H9 (cell line): ENCODE measurements around the gene CEBPE. TPM values are rescaled to one million over a fixed set of nuclear protein-coding genes. Genes with fewer than 3 reads are reported as not detected.

Experiments
- DNase-seq: peaks from one replicate; pipeline ENCODE4 v3.0.0-alpha.2; 2017
- H2AFZ ChIP-seq: one replicate; pipeline ENCODE4 v1.6.1; 2013; ENCODE audit warnings: mild to moderate bottlenecking, low read length, control low read depth, moderate library complexity
- H2AK5ac ChIP-seq: 2 replicates; pipeline ENCODE4 v1.6.1; 2013; ENCODE audit warnings: low read length, control low read depth, mixed read lengths; ENCODE audit not compliant: insufficient read length
- H2BK120ac ChIP-seq: one replicate; pipeline ENCODE4 v1.6.1; 2013; ENCODE audit warnings: low read depth, mild to moderate bottlenecking, low read length, control low read depth, inconsistent platforms; ENCODE audit not compliant: poor library complexity, severe bottlenecking
- H2BK12ac ChIP-seq: 2 replicates; pipeline ENCODE4 v1.6.1; 2013; ENCODE audit warnings: low read length, control low read depth, mixed read lengths, low read depth; ENCODE audit not compliant: insufficient read length
- H2BK15ac ChIP-seq: 2 replicates; pipeline ENCODE4 v1.6.1; 2013; ENCODE audit warnings: low read depth, low read length, control low read depth
- H2BK20ac ChIP-seq: one replicate; pipeline ENCODE4 v1.6.1; 2013; ENCODE audit warnings: low read depth, mild to moderate bottlenecking, low read length, control low read depth, inconsistent platforms; ENCODE audit not compliant: poor library complexity, severe bottlenecking
- H2BK5ac ChIP-seq: 2 replicates; pipeline ENCODE4 v1.6.1; 2013; ENCODE audit warnings: low read length, control low read depth, mixed read lengths; ENCODE audit not compliant: insufficient read length
- H3K14ac ChIP-seq: 2 replicates; pipeline ENCODE4 v1.6.1; 2013; ENCODE audit warnings: low read length, control low read depth; ENCODE audit not compliant: insufficient read depth
- H3K18ac ChIP-seq: 2 replicates; pipeline ENCODE4 v1.6.1; 2013; ENCODE audit warnings: low read depth, mild to moderate bottlenecking, mixed read lengths, low read length, control low read depth; ENCODE audit not compliant: insufficient read length
- H3K23ac ChIP-seq: 2 replicates; pipeline ENCODE4 v1.6.1; 2013; ENCODE audit warnings: low read length, control low read depth, mixed read lengths, low read depth; ENCODE audit not compliant: insufficient read length
- H3K23me2 ChIP-seq: 2 replicates; pipeline ENCODE4 v1.6.1; 2013; ENCODE audit warnings: low read depth, mild to moderate bottlenecking, mixed read lengths, low read length, control low read depth; ENCODE audit not compliant: insufficient read length, poor library complexity, severe bottlenecking
- H3K27ac ChIP-seq: 2 replicates; pipeline ENCODE4 v1.5.1; 2013; ENCODE audit warnings: low read length, control low read depth, mixed read lengths, low read depth; ENCODE audit not compliant: insufficient read length
- H3K27me3 ChIP-seq: 2 replicates; pipeline ENCODE4 v1.6.1; 2013; ENCODE audit warnings: low read length, control low read depth, inconsistent platforms; ENCODE audit not compliant: insufficient read depth
- H3K4ac ChIP-seq: 2 replicates; pipeline ENCODE4 v1.6.1; 2013; ENCODE audit warnings: low read depth, mild to moderate bottlenecking, control low read depth, inconsistent platforms, low read length, moderate library complexity
- H3K4me1 ChIP-seq: 2 replicates; pipeline ENCODE4 v1.6.1; 2013; ENCODE audit warnings: low read length, control low read depth, inconsistent platforms; ENCODE audit not compliant: insufficient read depth
- H3K4me2 ChIP-seq: 2 replicates; pipeline ENCODE4 v1.6.1; 2013; ENCODE audit warnings: low read length, control low read depth, mixed read lengths; ENCODE audit not compliant: insufficient read length, insufficient read depth
- H3K56ac ChIP-seq: 2 replicates; pipeline ENCODE4 v1.6.1; 2013; ENCODE audit warnings: low read depth, mild to moderate bottlenecking, mixed read lengths, low read length, control low read depth; ENCODE audit not compliant: insufficient read length
- H3K79me1 ChIP-seq: 2 replicates; pipeline ENCODE4 v1.6.1; 2013; ENCODE audit warnings: low read depth, mild to moderate bottlenecking, moderate library complexity, low read length, control low read depth, inconsistent platforms; ENCODE audit not compliant: insufficient read depth, poor library complexity, severe bottlenecking
- H3K79me2 ChIP-seq: 2 replicates; pipeline ENCODE4 v1.6.1; 2013; ENCODE audit warnings: low read length, control low read depth, inconsistent platforms; ENCODE audit not compliant: insufficient read depth
- H3K9ac ChIP-seq: 2 replicates; pipeline ENCODE4 v1.6.1; 2013; ENCODE audit warnings: low read length, control low read depth, mixed read lengths; ENCODE audit not compliant: insufficient read length; ENCODE audit errors: extremely low read depth
- H3K9me3 ChIP-seq: one replicate; pipeline ENCODE4 v1.6.1; 2013; ENCODE audit warnings: low read depth, low read length, inconsistent platforms; ENCODE audit not compliant: control insufficient read depth
- H3T11ph ChIP-seq: one replicate; pipeline ENCODE4 v1.6.1; 2013; ENCODE audit warnings: mild to moderate bottlenecking, low read length, control low read depth, inconsistent platforms
- H4K20me1 ChIP-seq: one replicate; pipeline ENCODE4 v1.6.1; 2013; ENCODE audit not compliant: control insufficient read depth, insufficient read length, insufficient read depth
- H4K5ac ChIP-seq: 2 replicates; pipeline ENCODE4 v1.6.1; 2013; ENCODE audit warnings: low read depth, mild to moderate bottlenecking, mixed read lengths, low read length, control low read depth; ENCODE audit not compliant: insufficient read length
- H4K8ac ChIP-seq: replicated peaks from 2 replicates; pipeline ENCODE4 v1.6.1; 2013; ENCODE audit warnings: low read length, control low read depth, mixed read lengths, low read depth; ENCODE audit not compliant: insufficient read length
- H4K91ac ChIP-seq: 2 replicates; pipeline ENCODE4 v1.6.1; 2013; ENCODE audit warnings: low read depth, mild to moderate bottlenecking, moderate library complexity, mixed read lengths, low read length, control low read depth; ENCODE audit not compliant: insufficient read length
- H3K27ac Mint-ChIP-seq, 3 experiments: 2 replicates in 2 of 3; 3 replicates in 1 of 3; pipeline ENCODE4 v1.8.0; 2020 to 2021; ENCODE audit warnings: mixed read lengths in 3 of 3, mild to moderate bottlenecking in 1 of 3, moderate library complexity in 1 of 3
- H3K27me3 Mint-ChIP-seq: 2 replicates; pipeline ENCODE4 v1.8.0; 2021; ENCODE audit warnings: low read depth, mild to moderate bottlenecking, moderate library complexity, mixed read lengths
- H3K36me3 Mint-ChIP-seq, 3 experiments: 2 replicates in 2 of 3; 3 replicates in 1 of 3; pipeline ENCODE4 v1.8.0; 2020 to 2021; ENCODE audit warnings: low read depth in 3 of 3, mixed read lengths in 3 of 3; ENCODE audit not compliant: insufficient read depth in 1 of 3
- H3K4me1 Mint-ChIP-seq, 2 experiments: 2 replicates each; pipeline ENCODE4 v1.8.0; 2020; ENCODE audit warnings: mixed read lengths in 2 of 2
- H3K4me3 Mint-ChIP-seq, 2 experiments: 2 replicates in 1 of 2; 3 replicates in 1 of 2; pipeline ENCODE4 v1.8.0; 2020 to 2021; ENCODE audit warnings: mild to moderate bottlenecking in 2 of 2, mixed read lengths in 2 of 2, moderate library complexity in 1 of 2
- H3K9me3 Mint-ChIP-seq, 2 experiments: 2 replicates in 1 of 2; 3 replicates in 1 of 2; pipeline ENCODE4 v1.8.0; 2020; ENCODE audit warnings: mild to moderate bottlenecking in 2 of 2, mixed read lengths in 2 of 2, moderate library complexity in 1 of 2
- WGBS: extraction: QIAGEN DNeasy Blood & Tissue Kit; methylation state at CpG from one replicate; pipeline ENCODE4 v1.1.7; 2013; ENCODE audit warnings: missing lambda C conversion rate, low lambda C conversion rate, mixed read lengths; ENCODE audit not compliant: insufficient read length; ENCODE audit errors: extremely low coverage; 5-methylcytosine and 5-hydroxymethylcytosine counted together
- total RNA-seq: library from RNA; stranded (reverse); gene quantifications from 2 replicates; pipeline ENCODE4 v1.2.1, GENCODE V29; 2021
- TF ChIP-seq, protein P1 (sequence below): fragments of 200-600 bp; sonication (generic); conservative IDR thresholded peaks from 3 replicates; pipeline ENCODE4 v1.8.0; 2021; ENCODE audit warnings: antibody characterized with exemption, mild to moderate bottlenecking

CEBPE gene
- total RNA-seq, 1 experiment from 2014 or later: not detected

DNA sequence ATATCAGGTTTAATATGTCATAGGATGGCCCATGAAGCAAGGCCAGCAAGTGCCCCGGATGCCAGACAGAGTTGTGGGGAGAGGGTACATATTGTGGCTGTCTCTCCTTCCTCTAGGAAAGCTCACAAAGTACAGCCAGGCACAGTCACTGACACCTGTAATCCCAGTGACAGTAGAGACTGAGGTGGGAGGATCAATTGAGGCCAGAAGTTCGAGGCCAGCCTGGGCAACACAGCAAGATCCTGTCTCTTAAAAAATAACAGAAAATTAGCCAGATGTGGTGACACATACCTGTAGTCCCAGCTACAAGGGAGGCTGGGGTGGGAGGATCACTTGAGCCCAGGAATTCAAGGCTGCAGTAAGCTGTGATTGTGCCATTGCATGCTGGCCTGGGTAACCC lies 32.3 kb upstream of the CEBPE start:
- no peak overlapping the region for H2BK5ac ChIP-seq
- no peak overlapping the region for H3K56ac ChIP-seq
- no peak overlapping the region for H3K4me2 ChIP-seq
- no peak overlapping the region for H3K18ac ChIP-seq
- TF ChIP-seq, protein P1, sequence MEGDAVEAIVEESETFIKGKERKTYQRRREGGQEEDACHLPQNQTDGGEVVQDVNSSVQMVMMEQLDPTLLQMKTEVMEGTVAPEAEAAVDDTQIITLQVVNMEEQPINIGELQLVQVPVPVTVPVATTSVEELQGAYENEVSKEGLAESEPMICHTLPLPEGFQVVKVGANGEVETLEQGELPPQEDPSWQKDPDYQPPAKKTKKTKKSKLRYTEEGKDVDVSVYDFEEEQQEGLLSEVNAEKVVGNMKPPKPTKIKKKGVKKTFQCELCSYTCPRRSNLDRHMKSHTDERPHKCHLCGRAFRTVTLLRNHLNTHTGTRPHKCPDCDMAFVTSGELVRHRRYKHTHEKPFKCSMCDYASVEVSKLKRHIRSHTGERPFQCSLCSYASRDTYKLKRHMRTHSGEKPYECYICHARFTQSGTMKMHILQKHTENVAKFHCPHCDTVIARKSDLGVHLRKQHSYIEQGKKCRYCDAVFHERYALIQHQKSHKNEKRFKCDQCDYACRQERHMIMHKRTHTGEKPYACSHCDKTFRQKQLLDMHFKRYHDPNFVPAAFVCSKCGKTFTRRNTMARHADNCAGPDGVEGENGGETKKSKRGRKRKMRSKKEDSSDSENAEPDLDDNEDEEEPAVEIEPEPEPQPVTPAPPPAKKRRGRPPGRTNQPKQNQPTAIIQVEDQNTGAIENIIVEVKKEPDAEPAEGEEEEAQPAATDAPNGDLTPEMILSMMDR: no peak
- H3K23ac ChIP-seq: no peak overlapping the region
- H4K91ac ChIP-seq: no peak overlapping the region
- no peak overlapping the region for H3K14ac ChIP-seq
- Mint-ChIP-seq H3K27ac (no peak overlapping the region; a peak in 1 of 7 replicates), H3K4me1 (peaks cover 16 to 33% of the 10 kb centered on the region in 2 experiments), H3K4me3 (no peak overlapping the region), H3K9me3 (peaks cover 0 to 2% of the 10 kb centered on the region in 2 experiments; a peak in 2 of 5 replicates), H3K27me3 (no peaks in the 10 kb centered on the region; the same call in 1 of the 2 replicates), H3K36me3 (peaks cover 34 to 38% (median 38%) of the 10 kb centered on the region in 3 experiments)
- no peak overlapping the region for H2BK12ac ChIP-seq
- no peaks in the 10 kb centered on the region; the same call in 1 of the 2 replicates for H3K79me2 ChIP-seq
- peaks cover 3% of the 10 kb centered on the region; the same call in 1 of the 2 replicates for H3K4me1 ChIP-seq
- H4K20me1 ChIP-seq: no peaks in the 10 kb centered on the region
- H2BK15ac ChIP-seq: no peak overlapping the region
- H3K4ac ChIP-seq: no peak overlapping the region
- H4K5ac ChIP-seq: no peak overlapping the region
- no peak overlapping the region for H2BK120ac ChIP-seq
- no peaks in the 10 kb centered on the region for H3K79me1 ChIP-seq
- no peak overlapping the region for H4K8ac ChIP-seq
- WGBS: no CpG with 5 or more reads among the region's 2 CpGs
- no peak overlapping the region for H2BK20ac ChIP-seq
- H2AK5ac ChIP-seq: no peak overlapping the region
- H3K27me3 ChIP-seq: no peaks in the 10 kb centered on the region
- H3T11ph ChIP-seq: no peak overlapping the region
- no peaks in the 10 kb centered on the region for H3K23me2 ChIP-seq
- no peak for DNase-seq
- no peaks in the 10 kb centered on the region for H3K9me3 ChIP-seq
- H3K9ac ChIP-seq: no peak overlapping the region
- H2AFZ ChIP-seq: no peak overlapping the region
- no peak overlapping the region for H3K27ac ChIP-seq
